Lung (tissue), 12 donors: Measurements from ENCODE around the gene BMP7. TPM values are rescaled to one million over a fixed set of nuclear protein-coding genes. Genes with fewer than 3 reads are reported as not detected.
A peak's percentile ranks its signal among the peaks of the same experiment; 100 is the strongest.

Source experiments
- ATAC-seq: fragments of 200-7000 bp; cut with Tn5 transposase; one replicate; pipeline ENCODE4 v1.9.1; 2020; ENCODE audit warnings: moderate number of reproducible peaks; ENCODE audit not compliant: insufficient read depth, low FRiP score
- DNase-seq, 3 donors: peaks; one replicate each; pipeline ENCODE4 v3.0.0-alpha.2; 2013 to 2017
- H3K27ac ChIP-seq, 2 donors: one replicate each; pipeline ENCODE4 v1.5.1; 2013; ENCODE audit warnings: mild to moderate bottlenecking in 2 of 2, moderate library complexity in 2 of 2, control low read depth in 1 of 2, inconsistent platforms in 1 of 2, low read depth in 1 of 2, low read length in 1 of 2
- H3K27me3 ChIP-seq, 3 donors: one replicate each; pipeline ENCODE4 v1.5.1; 2013; ENCODE audit warnings: low read length in 2 of 3; ENCODE audit not compliant: control insufficient read depth in 3 of 3, insufficient read depth in 3 of 3
- H3K36me3 ChIP-seq, 4 donors: one replicate each; pipeline ENCODE4 v1.5.1; 2013; ENCODE audit warnings: low read length in 4 of 4, mild to moderate bottlenecking in 1 of 4, moderate library complexity in 1 of 4; ENCODE audit not compliant: control insufficient read depth in 4 of 4, insufficient read depth in 4 of 4
- H3K4me1 ChIP-seq, 5 donors: one replicate each; pipeline ENCODE4 v1.5.1; 2013; ENCODE audit warnings: low read length in 5 of 5, mild to moderate bottlenecking in 2 of 5, moderate library complexity in 1 of 5; ENCODE audit not compliant: control insufficient read depth in 5 of 5, insufficient read depth in 5 of 5
- H3K4me3 ChIP-seq: one replicate; pipeline ENCODE4 v1.5.1; 2013; ENCODE audit warnings: mild to moderate bottlenecking, control low read depth, moderate library complexity
- H3K9ac ChIP-seq, 2 donors: one replicate each; pipeline ENCODE4 v1.5.1; 2013; ENCODE audit warnings: low read length in 2 of 2, control low read depth in 1 of 2; ENCODE audit not compliant: insufficient read depth in 1 of 2
- H3K9me3 ChIP-seq, 4 donors: one replicate each; pipeline ENCODE4 v1.5.1; 2013; ENCODE audit warnings: low read length in 3 of 4, mild to moderate bottlenecking in 1 of 4, moderate library complexity in 1 of 4; ENCODE audit not compliant: control insufficient read depth in 4 of 4, insufficient read depth in 3 of 4
- WGBS, 2 donors: extraction: QIAGEN DNeasy Blood & Tissue Kit; methylation state at CpG; one replicate each; pipeline ENCODE4 v1.1.7; 2013; 5-methylcytosine and 5-hydroxymethylcytosine counted together
- polyA plus RNA-seq, 2 donors: library from polyadenylated mRNA; stranded (reverse); fragments of 200-250 nt; gene quantifications; one replicate each; pipeline ENCODE4 v1.2.1, GENCODE V29; 2013
- total RNA-seq, 2 donors: library from RNA; depleted of rRNA in 1 of 2; stranded (reverse); fragments of >200 nt in 1 of 2; gene quantifications; one replicate each; pipeline ENCODE4 v1.2.1, GENCODE V29; 2014 to 2021
- TF ChIP-seq, protein P1 (sequence below): IDR thresholded peaks from 2 replicates; pipeline ENCODE4 v1.5.1; 2012; ENCODE audit warnings: mild to moderate bottlenecking; ENCODE audit errors: control extremely low read depth, extremely low read depth
- donor health status: control.
- donor health status: control.
- donor health status: Bipolar disorder and iron deficiency.
- donor health status: healthy.
- donor health status: DM: yes; HTN: yes; CAD: no.

The BMP7 gene
- total and polyA plus RNA-seq, 4 donors, result 0.67 to 10.3 (median 1.4) TPM

DNA sequence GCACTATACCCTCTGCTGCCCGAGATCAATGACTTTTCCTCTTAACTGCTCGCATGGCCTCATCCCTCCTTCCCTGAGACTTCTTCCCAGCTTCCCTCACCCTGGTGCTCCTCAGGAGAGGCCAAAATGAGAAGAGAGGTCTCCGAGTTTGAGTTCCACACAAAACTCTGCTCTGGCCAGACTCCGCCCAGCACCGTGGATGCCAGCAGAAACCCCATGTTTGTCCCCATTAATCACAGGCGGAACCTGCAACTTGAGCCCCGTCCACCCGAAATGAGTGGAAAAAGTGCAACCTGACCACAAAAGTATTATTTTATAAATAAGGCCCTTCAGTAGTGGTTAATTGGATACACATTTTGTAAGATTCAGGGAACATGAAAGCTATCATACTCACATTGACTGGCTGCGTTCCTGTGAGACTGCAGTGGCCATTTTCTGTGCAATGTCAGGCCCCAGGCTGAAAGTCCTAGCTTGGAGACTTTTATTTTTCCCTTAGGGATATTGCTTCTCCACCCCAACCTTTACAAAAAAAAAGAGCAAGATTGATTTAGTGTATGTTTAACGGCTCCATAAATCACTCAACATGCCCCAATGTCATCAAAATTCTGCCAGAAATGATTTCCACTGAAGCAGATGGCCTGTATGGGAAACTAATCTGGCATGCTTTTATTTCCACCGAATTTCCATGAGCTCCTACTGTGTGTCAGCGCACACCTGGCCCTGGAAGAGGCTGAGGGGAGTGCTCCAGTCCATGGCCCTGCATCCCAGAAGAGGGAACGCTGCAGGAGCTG is 134.6 kb downstream of the BMP7 start:
- H3K9ac ChIP-seq, result no peak overlapping the region
- DNase-seq (no peak), ATAC-seq (no peak)
- no peak overlapping the region for H3K4me3 ChIP-seq
- 81 to 82% methylated on average over 13 of the region's 13 CpGs for WGBS, 2 donors
- peak overlapping the region in 1 of 2 donors; percentile 8 for H3K27ac ChIP-seq
- TF ChIP-seq, protein P1, sequence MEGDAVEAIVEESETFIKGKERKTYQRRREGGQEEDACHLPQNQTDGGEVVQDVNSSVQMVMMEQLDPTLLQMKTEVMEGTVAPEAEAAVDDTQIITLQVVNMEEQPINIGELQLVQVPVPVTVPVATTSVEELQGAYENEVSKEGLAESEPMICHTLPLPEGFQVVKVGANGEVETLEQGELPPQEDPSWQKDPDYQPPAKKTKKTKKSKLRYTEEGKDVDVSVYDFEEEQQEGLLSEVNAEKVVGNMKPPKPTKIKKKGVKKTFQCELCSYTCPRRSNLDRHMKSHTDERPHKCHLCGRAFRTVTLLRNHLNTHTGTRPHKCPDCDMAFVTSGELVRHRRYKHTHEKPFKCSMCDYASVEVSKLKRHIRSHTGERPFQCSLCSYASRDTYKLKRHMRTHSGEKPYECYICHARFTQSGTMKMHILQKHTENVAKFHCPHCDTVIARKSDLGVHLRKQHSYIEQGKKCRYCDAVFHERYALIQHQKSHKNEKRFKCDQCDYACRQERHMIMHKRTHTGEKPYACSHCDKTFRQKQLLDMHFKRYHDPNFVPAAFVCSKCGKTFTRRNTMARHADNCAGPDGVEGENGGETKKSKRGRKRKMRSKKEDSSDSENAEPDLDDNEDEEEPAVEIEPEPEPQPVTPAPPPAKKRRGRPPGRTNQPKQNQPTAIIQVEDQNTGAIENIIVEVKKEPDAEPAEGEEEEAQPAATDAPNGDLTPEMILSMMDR, result no peak
- H3K36me3 ChIP-seq, result no peaks in the 10 kb centered on the region
- H3K9me3 ChIP-seq, result no peaks in the 10 kb centered on the region
- H3K4me1 ChIP-seq, result peaks cover 0 to 5% (median 0%) of the 10 kb centered on the region in 5 donors
- no peaks in the 10 kb centered on the region for H3K27me3 ChIP-seq

DNA sequence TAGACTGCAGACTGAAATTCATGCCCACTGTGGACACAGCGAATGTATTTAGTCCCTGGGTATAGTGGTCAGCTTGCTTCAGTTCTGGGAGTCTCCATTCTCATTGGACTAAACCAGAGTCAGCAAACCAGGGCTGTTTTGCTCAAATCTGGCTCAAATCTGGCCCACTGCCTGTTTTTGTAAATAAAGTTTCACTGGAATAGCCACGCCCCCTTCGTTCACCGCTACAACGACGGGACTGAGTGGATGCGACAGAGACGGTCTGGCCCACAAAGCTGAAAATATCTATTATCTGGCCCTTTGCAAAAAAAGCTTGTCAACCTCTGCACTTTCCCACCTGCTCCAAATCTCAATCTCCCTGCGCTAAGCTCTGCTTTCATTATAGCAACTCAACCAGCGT is 135.4 kb downstream of the BMP7 start:
- ATAC-seq (no peak), DNase-seq (no peak)
- H3K4me3 ChIP-seq, result no peak overlapping the region
- TF ChIP-seq, protein P1, result no peak
- WGBS, 2 donors, result 80 to 91% methylated on average over 10 of the region's 10 CpGs
- H3K4me1 ChIP-seq, result peaks cover 0 to 5% (median 0%) of the 10 kb centered on the region in 5 donors
- H3K9ac ChIP-seq, result no peak overlapping the region
- H3K9me3 ChIP-seq, result no peaks in the 10 kb centered on the region
- no peak overlapping the region for H3K27ac ChIP-seq
- no peaks in the 10 kb centered on the region for H3K36me3 ChIP-seq
- H3K27me3 ChIP-seq, result no peaks in the 10 kb centered on the region

DNA sequence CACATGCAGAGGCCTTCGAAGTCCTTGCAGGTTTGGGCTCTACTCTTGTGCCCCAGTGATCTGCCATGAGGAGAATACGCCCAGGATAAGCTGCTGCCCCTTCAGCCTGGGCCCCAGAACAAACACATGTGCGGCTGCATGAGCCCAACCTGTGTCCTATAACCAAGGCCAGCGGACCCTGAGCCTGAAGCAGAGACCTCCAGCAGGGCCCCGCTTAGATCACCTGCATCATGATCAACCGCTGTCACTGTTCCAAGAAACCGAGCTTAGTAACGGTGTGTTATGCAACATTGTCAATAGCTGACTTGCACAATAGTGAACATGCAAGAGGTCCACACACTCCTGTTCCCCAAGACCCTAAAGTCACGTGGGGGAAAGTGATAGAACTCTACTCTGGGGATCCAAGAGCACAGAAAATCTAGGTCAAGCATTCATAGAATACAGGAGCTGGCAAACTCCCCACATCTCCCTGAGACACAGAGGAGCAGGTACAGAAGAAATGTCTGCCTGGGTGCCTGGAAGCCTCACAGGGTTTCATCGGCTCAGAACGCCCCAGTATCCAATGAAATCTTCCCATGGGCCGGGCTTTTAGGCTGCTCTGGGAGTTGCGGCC is 136.2 kb downstream of the BMP7 start:
- no peak overlapping the region for H3K9ac ChIP-seq
- no peaks in the 10 kb centered on the region for H3K27me3 ChIP-seq
- H3K4me3 ChIP-seq, result no peak overlapping the region
- DNase-seq (peak in 1 of 3 donors; percentile 27), ATAC-seq (no peak)
- no peaks in the 10 kb centered on the region for H3K9me3 ChIP-seq
- H3K4me1 ChIP-seq, result peaks cover 0 to 5% (median 0%) of the 10 kb centered on the region in 5 donors
- TF ChIP-seq, protein P1, result no peak
- no peak overlapping the region for H3K27ac ChIP-seq
- H3K36me3 ChIP-seq, result no peaks in the 10 kb centered on the region
- 64 to 68% methylated on average over 13 of the region's 13 CpGs for WGBS, 2 donors
